Measurements from ENCODE around the gene FRMD8. TPM values are rescaled to one million over a fixed set of nuclear protein-coding genes. Genes with fewer than 3 reads are reported as not detected.

The FRMD8 gene
- total and polyA plus RNA-seq, 9 of the 15 experiments (the other 6 are each of a cell fraction or from before 2014, with no cell fraction given) = 4.5 to 54.5 (median 15.8) TPM

DNA sequence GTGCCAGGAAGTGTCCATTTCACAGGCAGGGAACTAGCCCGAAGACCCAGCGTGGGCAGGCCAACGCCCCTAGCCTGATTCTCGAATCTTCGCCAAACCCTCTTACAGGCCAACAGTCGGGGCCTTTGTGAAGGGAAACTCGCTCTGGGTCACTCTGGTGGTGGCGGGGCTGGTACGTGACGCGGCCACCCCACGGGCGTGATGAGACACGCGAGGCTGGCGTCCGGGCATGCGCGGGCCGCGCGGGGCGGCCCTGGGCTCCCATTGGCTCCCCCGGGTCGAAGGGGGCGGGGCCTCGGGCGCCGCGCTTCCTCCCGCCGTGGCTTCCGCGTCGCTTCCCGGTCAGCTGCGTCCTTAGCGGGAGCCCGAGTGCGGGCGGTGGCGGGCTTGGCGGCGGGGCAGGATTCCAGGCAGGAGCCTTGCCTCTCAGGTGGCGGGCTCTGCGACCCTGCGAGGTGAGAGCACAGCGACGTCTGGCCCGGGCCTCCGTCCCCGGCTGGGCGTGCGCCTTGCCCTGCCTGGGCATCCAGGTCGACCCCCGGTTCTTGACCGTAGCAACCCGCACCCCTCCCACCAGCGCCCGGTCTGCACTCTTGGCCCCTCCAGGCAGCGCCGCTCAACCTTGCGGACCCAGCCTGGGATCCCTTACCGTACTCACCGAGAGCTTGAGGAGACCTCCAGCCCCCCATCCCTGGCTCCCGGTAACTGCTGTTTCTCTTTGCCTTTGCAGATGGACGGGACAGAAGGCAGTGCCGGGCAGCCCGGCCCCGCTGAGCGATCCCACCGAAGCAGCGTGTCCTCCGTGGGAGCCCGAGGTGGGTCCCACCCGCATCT lies at the start of gene FRMD8 (continued):
- TF ChIP-seq, protein P1, sequence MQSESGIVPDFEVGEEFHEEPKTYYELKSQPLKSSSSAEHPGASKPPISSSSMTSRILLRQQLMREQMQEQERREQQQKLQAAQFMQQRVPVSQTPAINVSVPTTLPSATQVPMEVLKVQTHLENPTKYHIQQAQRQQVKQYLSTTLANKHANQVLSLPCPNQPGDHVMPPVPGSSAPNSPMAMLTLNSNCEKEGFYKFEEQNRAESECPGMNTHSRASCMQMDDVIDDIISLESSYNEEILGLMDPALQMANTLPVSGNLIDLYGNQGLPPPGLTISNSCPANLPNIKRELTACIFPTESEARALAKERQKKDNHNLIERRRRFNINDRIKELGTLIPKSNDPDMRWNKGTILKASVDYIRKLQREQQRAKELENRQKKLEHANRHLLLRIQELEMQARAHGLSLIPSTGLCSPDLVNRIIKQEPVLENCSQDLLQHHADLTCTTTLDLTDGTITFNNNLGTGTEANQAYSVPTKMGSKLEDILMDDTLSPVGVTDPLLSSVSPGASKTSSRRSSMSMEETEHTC (IDR thresholded peaks at IDR 0.05) = no peak
- TF ChIP-seq, protein P2, sequence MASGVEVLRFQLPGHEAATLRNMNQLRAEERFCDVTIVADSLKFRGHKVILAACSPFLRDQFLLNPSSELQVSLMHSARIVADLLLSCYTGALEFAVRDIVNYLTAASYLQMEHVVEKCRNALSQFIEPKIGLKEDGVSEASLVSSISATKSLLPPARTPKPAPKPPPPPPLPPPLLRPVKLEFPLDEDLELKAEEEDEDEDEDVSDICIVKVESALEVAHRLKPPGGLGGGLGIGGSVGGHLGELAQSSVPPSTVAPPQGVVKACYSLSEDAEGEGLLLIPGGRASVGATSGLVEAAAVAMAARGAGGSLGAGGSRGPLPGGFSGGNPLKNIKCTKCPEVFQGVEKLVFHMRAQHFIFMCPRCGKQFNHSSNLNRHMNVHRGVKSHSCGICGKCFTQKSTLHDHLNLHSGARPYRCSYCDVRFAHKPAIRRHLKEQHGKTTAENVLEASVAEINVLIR (CRISPR knock-in tag; IDR thresholded peaks at IDR 0.05) = no peak
- peak; percentile 59; the same call in 1 of the 2 replicates for TF ChIP-seq CTBP1 (IDR thresholded peaks at IDR 0.05; ENCODE audit: borderline replicate concordance)
- TF ChIP-seq MEF2D (tag; conservative IDR thresholded peaks at IDR 0.05; ENCODE audit: low read depth) = 0 out of 2 replicates have a peak, but pooled peaks have one; percentile 53
- TF ChIP-seq FOXA3 (CRISPR knock-in tag; conservative IDR thresholded peaks at IDR 0.05 in 1 of 2, IDR thresholded peaks at IDR 0.05 in 1 of 2) = 0 out of 4 replicates have a peak, but pooled peaks of 1 of the 2 experiments have one; percentile 43
- TF ChIP-seq OTX1 (CRISPR knock-in tag; IDR thresholded peaks at IDR 0.05) = no peak
- TF ChIP-seq BMI1 (IDR thresholded peaks at IDR 0.05; ENCODE audit: low read length) = no peak
- TF ChIP-seq EGR1 (conservative IDR thresholded peaks at IDR 0.05) = peak; percentile 13; the same call in 1 of the 2 replicates
- TF ChIP-seq, protein P3, sequence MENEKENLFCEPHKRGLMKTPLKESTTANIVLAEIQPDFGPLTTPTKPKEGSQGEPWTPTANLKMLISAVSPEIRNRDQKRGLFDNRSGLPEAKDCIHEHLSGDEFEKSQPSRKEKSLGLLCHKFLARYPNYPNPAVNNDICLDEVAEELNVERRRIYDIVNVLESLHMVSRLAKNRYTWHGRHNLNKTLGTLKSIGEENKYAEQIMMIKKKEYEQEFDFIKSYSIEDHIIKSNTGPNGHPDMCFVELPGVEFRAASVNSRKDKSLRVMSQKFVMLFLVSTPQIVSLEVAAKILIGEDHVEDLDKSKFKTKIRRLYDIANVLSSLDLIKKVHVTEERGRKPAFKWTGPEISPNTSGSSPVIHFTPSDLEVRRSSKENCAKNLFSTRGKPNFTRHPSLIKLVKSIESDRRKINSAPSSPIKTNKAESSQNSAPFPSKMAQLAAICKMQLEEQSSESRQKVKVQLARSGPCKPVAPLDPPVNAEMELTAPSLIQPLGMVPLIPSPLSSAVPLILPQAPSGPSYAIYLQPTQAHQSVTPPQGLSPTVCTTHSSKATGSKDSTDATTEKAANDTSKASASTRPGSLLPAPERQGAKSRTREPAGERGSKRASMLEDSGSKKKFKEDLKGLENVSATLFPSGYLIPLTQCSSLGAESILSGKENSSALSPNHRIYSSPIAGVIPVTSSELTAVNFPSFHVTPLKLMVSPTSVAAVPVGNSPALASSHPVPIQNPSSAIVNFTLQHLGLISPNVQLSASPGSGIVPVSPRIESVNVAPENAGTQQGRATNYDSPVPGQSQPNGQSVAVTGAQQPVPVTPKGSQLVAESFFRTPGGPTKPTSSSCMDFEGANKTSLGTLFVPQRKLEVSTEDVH (IDR thresholded peaks at IDR 0.05; ENCODE audit: low read depth, partially characterized antibody) = no peak
- no peak for TF ChIP-seq ZNF699 (CRISPR knock-in tag; IDR thresholded peaks at IDR 0.05; ENCODE audit: insufficient replicate concordance)
- TF ChIP-seq SMARCE1 (IDR thresholded peaks at IDR 0.05) = no peak
- no peak for TF ChIP-seq ZNF239 (CRISPR knock-in tag; IDR thresholded peaks at IDR 0.05)
- TF ChIP-seq ZNF507 (tag; conservative IDR thresholded peaks at IDR 0.05) = no peak
- TF ChIP-seq, protein P4, sequence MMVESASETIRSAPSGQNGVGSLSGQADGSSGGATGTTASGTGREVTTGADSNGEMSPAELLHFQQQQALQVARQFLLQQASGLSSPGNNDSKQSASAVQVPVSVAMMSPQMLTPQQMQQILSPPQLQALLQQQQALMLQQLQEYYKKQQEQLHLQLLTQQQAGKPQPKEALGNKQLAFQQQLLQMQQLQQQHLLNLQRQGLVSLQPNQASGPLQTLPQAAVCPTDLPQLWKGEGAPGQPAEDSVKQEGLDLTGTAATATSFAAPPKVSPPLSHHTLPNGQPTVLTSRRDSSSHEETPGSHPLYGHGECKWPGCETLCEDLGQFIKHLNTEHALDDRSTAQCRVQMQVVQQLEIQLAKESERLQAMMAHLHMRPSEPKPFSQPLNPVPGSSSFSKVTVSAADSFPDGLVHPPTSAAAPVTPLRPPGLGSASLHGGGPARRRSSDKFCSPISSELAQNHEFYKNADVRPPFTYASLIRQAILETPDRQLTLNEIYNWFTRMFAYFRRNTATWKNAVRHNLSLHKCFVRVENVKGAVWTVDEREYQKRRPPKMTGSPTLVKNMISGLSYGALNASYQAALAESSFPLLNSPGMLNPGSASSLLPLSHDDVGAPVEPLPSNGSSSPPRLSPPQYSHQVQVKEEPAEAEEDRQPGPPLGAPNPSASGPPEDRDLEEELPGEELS (CRISPR knock-in tag; IDR thresholded peaks at IDR 0.05; ENCODE audit: borderline replicate concordance) = no peak
- TF ChIP-seq PRMT5 (CRISPR knock-in tag; IDR thresholded peaks at IDR 0.05) = no peak
- TF ChIP-seq PTTG1 (tag; IDR thresholded peaks at IDR 0.05; ENCODE audit: low read depth) = no peak
- TF ChIP-seq SMARCA4 (IDR thresholded peaks at IDR 0.05) = no peak
- TF ChIP-seq ZKSCAN1 (IDR thresholded peaks at IDR 0.05; ENCODE audit: low read depth, low read length) = 0 out of 2 replicates have a peak, but pooled peaks have one; percentile 14
- TF ChIP-seq ZC3H4 (CRISPR knock-in tag; IDR thresholded peaks at IDR 0.05; ENCODE audit: borderline replicate concordance) = no peak

Data from K562 (cell line).